ENCODE measurements around the gene C16orf54. TPM values are rescaled to one million over a fixed set of nuclear protein-coding genes. Genes with fewer than 3 reads are reported as not detected.

C16orf54 gene
- total and polyA plus RNA-seq, 10 of the 15 experiments (the other 5 are each of a cell fraction or from before 2014, with no cell fraction given), result 2.1 to 13.3 (median 5.4) TPM

DNA sequence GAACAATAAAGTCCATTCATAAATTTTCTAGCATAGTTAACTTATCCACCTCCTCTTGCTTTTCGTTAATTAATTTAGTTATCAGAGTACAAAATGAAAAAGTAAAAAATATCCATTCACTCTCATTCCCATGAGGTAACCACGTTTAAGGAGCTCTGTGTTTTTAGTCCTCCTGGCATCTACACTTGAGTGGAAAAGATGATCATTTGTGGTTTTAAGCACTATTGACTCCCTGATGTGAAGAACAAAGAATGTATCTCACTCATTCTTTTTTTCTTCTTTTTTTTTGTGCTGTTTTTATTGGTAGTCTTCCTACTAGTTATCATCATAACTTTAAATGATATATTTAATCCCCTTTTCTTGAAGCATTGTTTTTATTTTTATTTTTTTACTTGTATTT is 40.8 kb downstream of the C16orf54 start:
- Histone ChIP-seq H3K4me2 (ENCODE audit: control insufficient read depth, insufficient read depth) (no peak overlapping the region), H3K36me3 (ENCODE audit: control insufficient read depth in 2 of 2, insufficient read depth in 2 of 2, low read length in 1 of 2) (no peaks in the 10 kb centered on the region), H4K20me1 (ENCODE audit: control insufficient read depth, insufficient read depth) (no peaks in the 10 kb centered on the region), H2AFZ (ENCODE audit: control insufficient read depth, low read depth, low read length) (no peak overlapping the region), H3K4me3 (no peak overlapping the region), H3K79me2 (ENCODE audit: control insufficient read depth, insufficient read depth, low read length) (no peaks in the 10 kb centered on the region), H3K27ac (ENCODE audit: control insufficient read depth, insufficient read depth) (no peak overlapping the region), H3K9ac (ENCODE audit: control insufficient read depth, insufficient read depth, low read length) (no peak overlapping the region), H3K9me3 (replicated peaks; ENCODE audit: control insufficient read depth, insufficient read depth, low read length) (no peaks in the 10 kb centered on the region; the same call in 2 of the 3 replicates), H3K27me3 (replicated peaks in 1 of 2; ENCODE audit: control insufficient read depth in 2 of 2, insufficient read depth in 2 of 2, low read length in 1 of 2) (no peaks in the 10 kb centered on the region), H3K4me1 (ENCODE audit: control insufficient read depth, insufficient read depth, low read length) (peaks cover 15% of the 10 kb centered on the region)
- TF ChIP-seq CEBPB (IDR thresholded peaks at IDR 0.05; ENCODE audit: borderline replicate concordance in 1 of 2, low read depth in 2 of 2, low read length in 2 of 2), result no peak
- no peak for TF ChIP-seq CREB1 (IDR thresholded peaks at IDR 0.05; ENCODE audit: low read depth)
- TF ChIP-seq SUZ12 (IDR thresholded peaks at IDR 0.05; ENCODE audit: unreplicated experiment), result no peak
- no peak for TF ChIP-seq JUNB (IDR thresholded peaks at IDR 0.05)
- TF ChIP-seq TBL1XR1 (IDR thresholded peaks at IDR 0.05; ENCODE audit: low read depth, low read length), result no peak
- TF ChIP-seq, protein P1, sequence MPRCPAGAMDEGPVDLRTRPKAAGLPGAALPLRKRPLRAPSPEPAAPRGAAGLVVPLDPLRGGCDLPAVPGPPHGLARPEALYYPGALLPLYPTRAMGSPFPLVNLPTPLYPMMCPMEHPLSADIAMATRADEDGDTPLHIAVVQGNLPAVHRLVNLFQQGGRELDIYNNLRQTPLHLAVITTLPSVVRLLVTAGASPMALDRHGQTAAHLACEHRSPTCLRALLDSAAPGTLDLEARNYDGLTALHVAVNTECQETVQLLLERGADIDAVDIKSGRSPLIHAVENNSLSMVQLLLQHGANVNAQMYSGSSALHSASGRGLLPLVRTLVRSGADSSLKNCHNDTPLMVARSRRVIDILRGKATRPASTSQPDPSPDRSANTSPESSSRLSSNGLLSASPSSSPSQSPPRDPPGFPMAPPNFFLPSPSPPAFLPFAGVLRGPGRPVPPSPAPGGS (IDR thresholded peaks at IDR 0.05; ENCODE audit: borderline replicate concordance, insufficient read depth, low read depth, low read length, poor library complexity, severe bottlenecking), result no peak
- TF ChIP-seq TCF12 (IDR thresholded peaks at IDR 0.05; ENCODE audit: low read depth, low read length), result no peak
- TF ChIP-seq ZSCAN29 (IDR thresholded peaks at IDR 0.05), result no peak
- TF ChIP-seq MEF2A (IDR thresholded peaks at IDR 0.05; ENCODE audit: insufficient read depth, low read depth, low read length), result no peak
- no peak for TF ChIP-seq MYB (IDR thresholded peaks at IDR 0.05; ENCODE audit: borderline replicate concordance, low read depth, low read length)
- TF ChIP-seq, protein P2, sequence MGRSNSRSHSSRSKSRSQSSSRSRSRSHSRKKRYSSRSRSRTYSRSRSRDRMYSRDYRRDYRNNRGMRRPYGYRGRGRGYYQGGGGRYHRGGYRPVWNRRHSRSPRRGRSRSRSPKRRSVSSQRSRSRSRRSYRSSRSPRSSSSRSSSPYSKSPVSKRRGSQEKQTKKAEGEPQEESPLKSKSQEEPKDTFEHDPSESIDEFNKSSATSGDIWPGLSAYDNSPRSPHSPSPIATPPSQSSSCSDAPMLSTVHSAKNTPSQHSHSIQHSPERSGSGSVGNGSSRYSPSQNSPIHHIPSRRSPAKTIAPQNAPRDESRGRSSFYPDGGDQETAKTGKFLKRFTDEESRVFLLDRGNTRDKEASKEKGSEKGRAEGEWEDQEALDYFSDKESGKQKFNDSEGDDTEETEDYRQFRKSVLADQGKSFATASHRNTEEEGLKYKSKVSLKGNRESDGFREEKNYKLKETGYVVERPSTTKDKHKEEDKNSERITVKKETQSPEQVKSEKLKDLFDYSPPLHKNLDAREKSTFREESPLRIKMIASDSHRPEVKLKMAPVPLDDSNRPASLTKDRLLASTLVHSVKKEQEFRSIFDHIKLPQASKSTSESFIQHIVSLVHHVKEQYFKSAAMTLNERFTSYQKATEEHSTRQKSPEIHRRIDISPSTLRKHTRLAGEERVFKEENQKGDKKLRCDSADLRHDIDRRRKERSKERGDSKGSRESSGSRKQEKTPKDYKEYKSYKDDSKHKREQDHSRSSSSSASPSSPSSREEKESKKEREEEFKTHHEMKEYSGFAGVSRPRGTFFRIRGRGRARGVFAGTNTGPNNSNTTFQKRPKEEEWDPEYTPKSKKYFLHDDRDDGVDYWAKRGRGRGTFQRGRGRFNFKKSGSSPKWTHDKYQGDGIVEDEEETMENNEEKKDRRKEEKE (IDR thresholded peaks at IDR 0.05), result no peak
- no peak for TF ChIP-seq NBN (IDR thresholded peaks at IDR 0.05)
- no peak for TF ChIP-seq MEF2B (IDR thresholded peaks at IDR 0.05; ENCODE audit: partially characterized antibody, poor library complexity, severe bottlenecking)
- no peak for TF ChIP-seq NR2C1 (IDR thresholded peaks at IDR 0.05)
- no peak for TF ChIP-seq GATAD2B (conservative IDR thresholded peaks at IDR 0.05; ENCODE audit: low read depth)
- TF ChIP-seq, protein P3, sequence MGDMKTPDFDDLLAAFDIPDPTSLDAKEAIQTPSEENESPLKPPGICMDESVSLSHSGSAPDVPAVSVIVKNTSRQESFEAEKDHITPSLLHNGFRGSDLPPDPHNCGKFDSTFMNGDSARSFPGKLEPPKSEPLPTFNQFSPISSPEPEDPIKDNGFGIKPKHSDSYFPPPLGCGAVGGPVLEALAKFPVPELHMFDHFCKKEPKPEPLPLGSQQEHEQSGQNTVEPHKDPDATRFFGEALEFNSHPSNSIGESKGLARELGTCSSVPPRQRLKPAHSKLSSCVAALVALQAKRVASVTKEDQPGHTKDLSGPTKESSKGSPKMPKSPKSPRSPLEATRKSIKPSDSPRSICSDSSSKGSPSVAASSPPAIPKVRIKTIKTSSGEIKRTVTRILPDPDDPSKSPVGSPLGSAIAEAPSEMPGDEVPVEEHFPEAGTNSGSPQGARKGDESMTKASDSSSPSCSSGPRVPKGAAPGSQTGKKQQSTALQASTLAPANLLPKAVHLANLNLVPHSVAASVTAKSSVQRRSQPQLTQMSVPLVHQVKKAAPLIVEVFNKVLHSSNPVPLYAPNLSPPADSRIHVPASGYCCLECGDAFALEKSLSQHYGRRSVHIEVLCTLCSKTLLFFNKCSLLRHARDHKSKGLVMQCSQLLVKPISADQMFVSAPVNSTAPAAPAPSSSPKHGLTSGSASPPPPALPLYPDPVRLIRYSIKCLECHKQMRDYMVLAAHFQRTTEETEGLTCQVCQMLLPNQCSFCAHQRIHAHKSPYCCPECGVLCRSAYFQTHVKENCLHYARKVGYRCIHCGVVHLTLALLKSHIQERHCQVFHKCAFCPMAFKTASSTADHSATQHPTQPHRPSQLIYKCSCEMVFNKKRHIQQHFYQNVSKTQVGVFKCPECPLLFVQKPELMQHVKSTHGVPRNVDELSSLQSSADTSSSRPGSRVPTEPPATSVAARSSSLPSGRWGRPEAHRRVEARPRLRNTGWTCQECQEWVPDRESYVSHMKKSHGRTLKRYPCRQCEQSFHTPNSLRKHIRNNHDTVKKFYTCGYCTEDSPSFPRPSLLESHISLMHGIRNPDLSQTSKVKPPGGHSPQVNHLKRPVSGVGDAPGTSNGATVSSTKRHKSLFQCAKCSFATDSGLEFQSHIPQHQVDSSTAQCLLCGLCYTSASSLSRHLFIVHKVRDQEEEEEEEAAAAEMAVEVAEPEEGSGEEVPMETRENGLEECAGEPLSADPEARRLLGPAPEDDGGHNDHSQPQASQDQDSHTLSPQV (IDR thresholded peaks at IDR 0.05), result no peak
- no peak for TF ChIP-seq CHD1 (IDR thresholded peaks at IDR 0.05; ENCODE audit: low read depth, low read length)
- no peak for TF ChIP-seq ZNF217 (IDR thresholded peaks at IDR 0.05)
- ChIA-PET POLR2A (no interaction called here), SMC1A (ENCODE audit: uncharacterized antibody, unreplicated experiment) (interaction anchor here (0.9 to 1.2 kb wide), 2 partner anchors 17 to 25 kb away, joined by 3 to 4 read pairs; no protein-coding TSS in a partner anchor), CTCF (interaction anchor here (1.0 to 1.7 kb wide), 3 partner anchors 13 to 590 kb away, joined by 3 to 5 read pairs (median 4); no protein-coding TSS in a partner anchor), RAD21 (ENCODE audit: unreplicated experiment) (interaction anchor here (1.0 kb wide), 1 partner anchor 85 kb away, joined by 3 read pairs; the partner anchor contains the start of gene KIF22)
- DNase-seq (ENCODE audit: low read depth, low spot score) (no peak), FAIRE-seq (no peak), ATAC-seq (no peak)
- no TSS peak for BruUV-seq (replicated peaks)
- intact Hi-C loops (cut with micrococcal nuclease; ENCODE audit: unreplicated experiment) (no loop called here), in situ Hi-C loops (cut with MboI) (no loop called here)
- 50% methylated on average over 2 of the region's 2 CpGs for WGBS (ENCODE audit: insufficient coverage, insufficient replicate concordance, low lambda C conversion rate, missing lambda C conversion rate)

Measured in GM12878 (cell line).